GM23338 (cell line): ENCODE measurements around the gene ZFYVE26. TPM values are rescaled to one million over a fixed set of nuclear protein-coding genes. Genes with fewer than 3 reads are reported as not detected.

ENCODE experiments used
- ATAC-seq: fragments of 200-7000 bp; cut with Tn5 transposase; 3 replicates; pipeline ENCODE4 v1.9.1; 2020
- DNase-seq: peaks from one replicate; pipeline ENCODE4 v3.0.0-alpha.2; 2015; ENCODE audit warnings: low spot score
- H2AFZ ChIP-seq: fragments of 200-600 bp; sonication (generic); 2 replicates; pipeline ENCODE4 v1.8.0; 2016; ENCODE audit warnings: antibody characterized with exemption, mild to moderate bottlenecking, moderate library complexity
- H3F3A ChIP-seq: fragments of 200-600 bp; sonication (generic); replicated peaks from 2 replicates; pipeline ENCODE4 v1.8.0; 2017; ENCODE audit warnings: antibody characterized with exemption, mixed run types, low read depth
- H3K27ac ChIP-seq: fragments of 200-600 bp; sonication (generic); 2 replicates; pipeline ENCODE4 v1.6.1; 2016; ENCODE audit warnings: low read depth
- H3K27me3 ChIP-seq: fragments of 200-600 bp; sonication (generic); 2 replicates; pipeline ENCODE4 v1.8.0; 2016; ENCODE audit warnings: mild to moderate bottlenecking, mixed run types, moderate library complexity; ENCODE audit not compliant: insufficient read depth
- H3K36me3 ChIP-seq: fragments of 200-600 bp; sonication (generic); 2 replicates; pipeline ENCODE4 v1.8.0; 2016; ENCODE audit warnings: mild to moderate bottlenecking; ENCODE audit not compliant: insufficient read depth
- H3K4me1 ChIP-seq: fragments of 200-600 bp; sonication (generic); 2 replicates; pipeline ENCODE4 v1.8.0; 2016; ENCODE audit warnings: mild to moderate bottlenecking, moderate library complexity; ENCODE audit not compliant: insufficient read depth
- H3K4me2 ChIP-seq: fragments of 200-600 bp; sonication (generic); 2 replicates; pipeline ENCODE4 v1.7.1; 2017; ENCODE audit warnings: mixed run types
- H3K4me3 ChIP-seq: fragments of 200-600 bp; sonication (generic); 2 replicates; pipeline ENCODE4 v1.6.1; 2016; ENCODE audit warnings: mixed run types
- H3K79me2 ChIP-seq: fragments of 200-600 bp; sonication (generic); replicated peaks from 2 replicates; pipeline ENCODE4 v1.8.0; 2017; ENCODE audit warnings: mild to moderate bottlenecking; ENCODE audit not compliant: insufficient read depth
- H3K9me2 ChIP-seq: fragments of 200-600 bp; sonication (generic); 2 replicates; pipeline ENCODE4 v1.8.0; 2017; ENCODE audit not compliant: insufficient read depth
- H4K20me1 ChIP-seq: fragments of 200-600 bp; sonication (generic); replicated peaks from 2 replicates; pipeline ENCODE4 v1.8.0; 2017; ENCODE audit warnings: mild to moderate bottlenecking; ENCODE audit not compliant: insufficient read depth
- H3K27ac Mint-ChIP-seq: 2 replicates; pipeline ENCODE4 v1.8.0; 2020; ENCODE audit warnings: inconsistent platforms, mild to moderate bottlenecking, moderate library complexity, mixed read lengths
- H3K27me3 Mint-ChIP-seq: 3 replicates; pipeline ENCODE4 v1.8.0; 2022; ENCODE audit warnings: low read depth, mild to moderate bottlenecking, moderate library complexity, mixed read lengths, inconsistent platforms; ENCODE audit not compliant: insufficient read depth, poor library complexity
- H3K36me3 Mint-ChIP-seq: 3 replicates; pipeline ENCODE4 v1.8.0; 2021; ENCODE audit warnings: low read depth, mild to moderate bottlenecking, inconsistent platforms, moderate library complexity, mixed read lengths
- H3K4me1 Mint-ChIP-seq: 3 replicates; pipeline ENCODE4 v1.8.0; 2020; ENCODE audit warnings: mild to moderate bottlenecking, inconsistent platforms, mixed read lengths
- H3K4me3 Mint-ChIP-seq: 3 replicates; pipeline ENCODE4 v1.8.0; 2021; ENCODE audit warnings: moderate library complexity, mild to moderate bottlenecking, inconsistent platforms, mixed read lengths
- H3K9me3 Mint-ChIP-seq: 3 replicates; pipeline ENCODE4 v1.8.0; 2020; ENCODE audit warnings: moderate library complexity, mild to moderate bottlenecking, inconsistent platforms, mixed read lengths
- CREB1 ChIP-seq: fragments of 250-450 bp; sonication (Bioruptor Pico); IDR thresholded peaks from 2 replicates; pipeline ENCODE4 v1.5.0; 2020; ENCODE audit warnings: low read depth, mild to moderate bottlenecking, moderate library complexity
- CTCF ChIP-seq, 2 experiments: fragments of 200-600 bp in 1 of 2; sonication (generic) in 1 of 2; conservative IDR thresholded peaks; 2 replicates each; pipeline versions ENCODE4 v1.5.1 to v1.6.1; 2016 to 2017; ENCODE audit warnings: antibody characterized with exemption in 2 of 2, low read depth in 2 of 2, mild to moderate bottlenecking in 2 of 2, moderate library complexity in 1 of 2
- EZH2phosphoT487 ChIP-seq: fragments of 200-600 bp; sonication (generic); IDR thresholded peaks from one replicate; pipeline ENCODE4 v1.8.1; 2018; ENCODE audit warnings: antibody characterized with exemption; ENCODE audit not compliant: unreplicated experiment
- JUNB ChIP-seq: IDR thresholded peaks from one replicate; pipeline ENCODE4 v1.6.1; 2016; ENCODE audit warnings: antibody characterized with exemption; ENCODE audit not compliant: unreplicated experiment
- NANOG ChIP-seq: IDR thresholded peaks from 2 replicates; pipeline ENCODE4 v1.6.1; 2016; ENCODE audit warnings: antibody characterized with exemption, borderline replicate concordance
- POLR2AphosphoS5 ChIP-seq: IDR thresholded peaks from 2 replicates; pipeline ENCODE4 v1.6.1; 2016; ENCODE audit warnings: antibody characterized with exemption, low read depth
- REST ChIP-seq: IDR thresholded peaks from one replicate; pipeline ENCODE4 v1.6.1; 2018; ENCODE audit warnings: antibody characterized with exemption; ENCODE audit not compliant: unreplicated experiment
- STAT1 ChIP-seq: IDR thresholded peaks from one replicate; pipeline ENCODE4 v1.6.1; 2016; ENCODE audit warnings: antibody characterized with exemption; ENCODE audit not compliant: unreplicated experiment
- ZNF114 ChIP-seq: fragments of 250-450 bp; sonication (Bioruptor Pico); IDR thresholded peaks from 2 replicates; pipeline ENCODE4 v1.5.0; 2020; ENCODE audit warnings: mild to moderate bottlenecking, moderate library complexity
- ZNF462 ChIP-seq: fragments of 250-450 bp; sonication (Bioruptor Pico); IDR thresholded peaks from 2 replicates; pipeline ENCODE4 v1.5.0; 2020; ENCODE audit warnings: mild to moderate bottlenecking, moderate library complexity
- polyA plus RNA-seq: library from polyadenylated mRNA; unstranded; fragments of >200 nt; fragmentation: Nextera tagmentation; extraction: Ambion mirVana; gene quantifications from 2 replicates; pipeline ENCODE4 v1.2.1, GENCODE V29; 2016
- total RNA-seq: library from RNA; depleted of rRNA; stranded (reverse); fragments of >200 nt; shearing (Covaris generic); gene quantifications from 2 replicates; pipeline ENCODE4 v1.2.3, GENCODE V29; 2014
- TF ChIP-seq, protein P1 (sequence below): IDR thresholded peaks from 2 replicates; pipeline ENCODE4 v1.6.1; 2016; ENCODE audit warnings: antibody characterized with exemption

The ZFYVE26 gene
- total and polyA plus RNA-seq, 2 experiments from 2014 or later, result 5.6 to 36.0 TPM

GRCh38 chr14:67798731-67799130 lies 17.7 kb downstream of the ZFYVE26 start:
- Histone ChIP-seq H3K27me3 (no peaks in the 10 kb centered on the region), H3K27ac (no peak overlapping the region), H2AFZ (no peak overlapping the region), H3K9me2 (no peaks in the 10 kb centered on the region), H3K4me3 (no peak overlapping the region), H3F3A (no peaks in the 10 kb centered on the region), H3K36me3 (peaks cover 53% of the 10 kb centered on the region), H4K20me1 (0 out of 2 replicates have a peak, but pooled peaks cover 11% of the 10 kb centered on the region), H3K4me1 (no peaks in the 10 kb centered on the region), H3K4me2 (no peak overlapping the region), H3K79me2 (no peaks in the 10 kb centered on the region)
- peaks cover 58% of the 10 kb centered on the region for H3K36me3 Mint-ChIP-seq
- no peaks in the 10 kb centered on the region for H3K27me3 Mint-ChIP-seq
- H3K27ac Mint-ChIP-seq, result no peak overlapping the region
- TF ChIP-seq, protein P1, sequence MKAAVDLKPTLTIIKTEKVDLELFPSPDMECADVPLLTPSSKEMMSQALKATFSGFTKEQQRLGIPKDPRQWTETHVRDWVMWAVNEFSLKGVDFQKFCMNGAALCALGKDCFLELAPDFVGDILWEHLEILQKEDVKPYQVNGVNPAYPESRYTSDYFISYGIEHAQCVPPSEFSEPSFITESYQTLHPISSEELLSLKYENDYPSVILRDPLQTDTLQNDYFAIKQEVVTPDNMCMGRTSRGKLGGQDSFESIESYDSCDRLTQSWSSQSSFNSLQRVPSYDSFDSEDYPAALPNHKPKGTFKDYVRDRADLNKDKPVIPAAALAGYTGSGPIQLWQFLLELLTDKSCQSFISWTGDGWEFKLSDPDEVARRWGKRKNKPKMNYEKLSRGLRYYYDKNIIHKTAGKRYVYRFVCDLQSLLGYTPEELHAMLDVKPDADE, result no peak
- TF ChIP-seq JUNB (no peak), CREB1 (CRISPR knock-in tag) (no peak), ZNF462 (CRISPR knock-in tag) (no peak), STAT1 (no peak), CTCF (conservative IDR thresholded peaks at IDR 0.05; ENCODE audit: low read depth in 2 of 2) (no peak), ZNF114 (CRISPR knock-in tag) (no peak), REST (no peak), EZH2phosphoT487 (no peak), NANOG (no peak), POLR2AphosphoS5 (no peak)
- DNase-seq (no peak), ATAC-seq (no peak)
- H3K9me3 Mint-ChIP-seq, result no peaks in the 10 kb centered on the region
- no peak overlapping the region for H3K4me3 Mint-ChIP-seq
- H3K4me1 Mint-ChIP-seq, result no peaks in the 10 kb centered on the region
